HG03196 (cell line): Measurements from ENCODE around the gene CAPG.
"Not testable (repeated sequence)": the region's sequence is repeated elsewhere in the genome, so short reads cannot be mapped to it uniquely, and the experiment has no call there.

Experiments
- ATAC-seq: cut with Tn5 transposase; IDR thresholded peaks from one replicate; pipeline ENCODE4 v1.9.1; 2021; ENCODE audit not compliant: unreplicated experiment

CAPG gene

GRCh38 chr2:85421260-85422071, 11.3 kb upstream of the CAPG start:
- ATAC-seq = no peak

- ATAC-seq = peak; percentile 47
Measured at GRCh38 chr2:85420536-85421259, 10.5 kb upstream of the CAPG start.

- no peak for ATAC-seq
Measured at GRCh38 chr2:85419009-85419675, 9.0 kb upstream of the CAPG start.

- ATAC-seq = peak; percentile 78
Measured at GRCh38 chr2:85418132-85419008, 8.2 kb upstream of the CAPG start, which contains the start of gene SH2D6. Gene SH2D6 (plus strand): TSS chr2:85418714. CDS start chr2:85429466, 10,752 bp downstream.

GRCh38 chr2:85415980-85416650, 5.9 kb upstream of the CAPG start:
- ATAC-seq = no peak

- ATAC-seq = no peak
Measured at GRCh38 chr2:85414761-85415553, 4.8 kb upstream of the CAPG start.

- ATAC-seq = not testable (repeated sequence)
Measured at GRCh38 chr2:85414421-85414759, 4.2 kb upstream of the CAPG start.

- no peak for ATAC-seq
Measured at GRCh38 chr2:85413592-85414420, 3.6 kb upstream of the CAPG start.

- ATAC-seq = no peak
Measured at GRCh38 chr2:85411405-85411748, 1.2 kb upstream of the CAPG start.

GRCh38 chr2:85410584-85411404, 628 bp upstream of the CAPG start:
- no peak for ATAC-seq

- ATAC-seq = peak; percentile 64
Measured at GRCh38 chr2:85405201-85406059, 4.7 kb downstream of the CAPG start.

- no peak for ATAC-seq
Measured at GRCh38 chr2:85401844-85402243, 8.3 kb downstream of the CAPG start.

GRCh38 chr2:85401464-85401805, 8.7 kb downstream of the CAPG start:
- no peak for ATAC-seq

- ATAC-seq = no peak
Measured at GRCh38 chr2:85400541-85401463, 9.4 kb downstream of the CAPG start.

- no peak for ATAC-seq
Measured at GRCh38 chr2:85400023-85400422, 10.1 kb downstream of the CAPG start.

GRCh38 chr2:85399183-85399455, 11.0 kb downstream of the CAPG start:
- ATAC-seq = no peak
